Measurements from ENCODE around the gene LRRN4.

DNA sequence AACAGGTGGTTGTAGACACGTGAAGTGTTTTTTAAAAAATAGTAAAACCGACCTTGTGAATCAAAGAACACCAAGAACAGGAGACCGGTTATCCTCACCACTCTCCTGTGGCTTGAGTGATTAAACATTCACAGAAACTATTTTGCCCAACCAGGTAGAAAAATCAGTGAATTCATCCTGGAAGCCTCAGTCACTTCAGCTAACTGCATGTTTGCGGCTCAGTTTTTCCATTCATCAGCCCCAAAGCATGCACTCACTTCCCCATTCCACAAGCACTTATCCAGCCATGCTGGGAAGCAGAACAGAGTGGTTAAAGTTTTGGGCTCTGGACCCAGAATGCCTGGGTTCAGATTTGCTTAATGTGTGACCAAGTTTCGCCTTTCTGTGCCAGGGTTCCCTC lies 2.4 kb downstream of the LRRN4 start:
- TF ChIP-seq POLR2A (IDR thresholded peaks at IDR 0.05; ENCODE audit: low read depth, low read length) (no peak), POLR2AphosphoS5 (IDR thresholded peaks at IDR 0.05; ENCODE audit: low read depth, low read length) (no peak)

Data from GM12892 (cell line).